Measurements from ENCODE around the gene PNKD.

The PNKD gene

DNA sequence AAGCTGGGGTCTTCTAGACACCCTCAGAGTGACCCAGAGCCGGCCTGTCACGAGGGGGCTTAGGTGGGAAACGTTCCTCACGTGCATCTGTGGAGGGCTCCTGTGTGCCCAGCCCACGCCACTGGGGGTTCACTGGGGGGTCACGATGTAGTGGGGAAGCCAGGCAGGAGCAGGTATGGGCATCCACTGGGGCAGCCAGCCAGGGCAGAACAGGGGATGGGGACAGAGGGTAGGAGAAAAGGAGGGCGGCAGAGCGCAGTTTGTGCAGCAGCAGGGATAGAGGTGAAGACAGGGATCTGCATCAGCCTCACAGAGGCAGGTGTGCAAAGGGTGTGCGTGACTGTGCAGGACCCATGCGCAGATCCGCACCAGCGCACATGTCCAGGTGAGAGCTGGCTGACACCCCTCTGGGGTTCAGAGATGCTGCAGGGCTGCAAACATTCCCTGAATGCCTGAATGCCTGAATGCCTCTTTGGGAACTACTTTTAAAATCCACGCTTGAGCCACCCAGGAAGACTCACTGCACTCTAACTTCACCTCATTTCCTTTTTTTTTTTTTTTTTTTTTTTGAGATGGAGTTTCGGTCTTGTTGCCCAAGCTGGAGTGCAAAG is 10.0 kb downstream of the PNKD start:
- H3K27me3 ChIP-seq (ENCODE audit: control insufficient read depth in 2 of 2, insufficient read depth in 2 of 2, low read length in 2 of 2) = no peaks in the 10 kb centered on the region
- peaks cover 23 to 24% of the 10 kb centered on the region in 2 donors for H3K4me1 ChIP-seq (ENCODE audit: control insufficient read depth in 2 of 2, insufficient read depth in 2 of 2, low read length in 2 of 2)
- no peaks in the 10 kb centered on the region for H3K9me3 ChIP-seq (ENCODE audit: control insufficient read depth in 2 of 2, low read length in 2 of 2)
- peaks cover 68 to 69% of the 10 kb centered on the region in 2 donors for H3K36me3 ChIP-seq (ENCODE audit: control insufficient read depth in 2 of 2, insufficient read depth in 2 of 2, low read length in 2 of 2)
- no peak overlapping the region for H3K27ac ChIP-seq (ENCODE audit: low read depth in 2 of 2, low read length in 2 of 2)
- H3K4me3 ChIP-seq (ENCODE audit: low read length in 2 of 2) = no peak overlapping the region
- no peak overlapping the region for H3K9ac ChIP-seq (ENCODE audit: low read depth in 1 of 2, low read length in 2 of 2)

DNA sequence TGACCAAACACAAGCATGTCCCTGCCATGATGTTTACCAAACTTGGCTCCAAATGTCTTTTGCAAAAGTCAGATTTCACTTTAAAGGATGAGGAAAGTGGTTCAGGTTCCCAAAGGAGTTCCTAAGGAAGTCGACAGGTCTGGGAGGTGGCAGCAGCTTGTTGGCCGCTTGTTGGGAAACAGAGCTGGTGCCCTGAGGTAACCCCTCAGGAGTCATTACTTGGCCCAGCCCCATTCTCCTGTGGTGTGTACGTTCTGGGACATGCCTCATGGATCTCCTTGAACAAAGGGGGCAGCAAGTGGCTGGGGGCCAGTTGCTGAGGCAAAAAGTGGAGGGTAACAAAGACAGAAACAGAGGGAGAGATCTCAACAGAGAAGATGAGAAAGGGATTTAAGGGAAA is 11.1 kb downstream of the PNKD start:
- Histone ChIP-seq H3K27ac (ENCODE audit: low read depth in 2 of 2, low read length in 2 of 2) (peak overlapping the region in 1 of 2 donors; percentile 64), H3K4me3 (ENCODE audit: low read length in 2 of 2) (no peak overlapping the region), H3K9me3 (ENCODE audit: control insufficient read depth in 2 of 2, low read length in 2 of 2) (no peaks in the 10 kb centered on the region), H3K9ac (ENCODE audit: low read depth in 1 of 2, low read length in 2 of 2) (no peak overlapping the region), H3K4me1 (ENCODE audit: control insufficient read depth in 2 of 2, insufficient read depth in 2 of 2, low read length in 2 of 2) (peaks cover 30 to 31% of the 10 kb centered on the region in 2 donors), H3K36me3 (ENCODE audit: control insufficient read depth in 2 of 2, insufficient read depth in 2 of 2, low read length in 2 of 2) (peaks cover 57 to 62% of the 10 kb centered on the region in 2 donors), H3K27me3 (ENCODE audit: control insufficient read depth in 2 of 2, insufficient read depth in 2 of 2, low read length in 2 of 2) (no peaks in the 10 kb centered on the region)

DNA sequence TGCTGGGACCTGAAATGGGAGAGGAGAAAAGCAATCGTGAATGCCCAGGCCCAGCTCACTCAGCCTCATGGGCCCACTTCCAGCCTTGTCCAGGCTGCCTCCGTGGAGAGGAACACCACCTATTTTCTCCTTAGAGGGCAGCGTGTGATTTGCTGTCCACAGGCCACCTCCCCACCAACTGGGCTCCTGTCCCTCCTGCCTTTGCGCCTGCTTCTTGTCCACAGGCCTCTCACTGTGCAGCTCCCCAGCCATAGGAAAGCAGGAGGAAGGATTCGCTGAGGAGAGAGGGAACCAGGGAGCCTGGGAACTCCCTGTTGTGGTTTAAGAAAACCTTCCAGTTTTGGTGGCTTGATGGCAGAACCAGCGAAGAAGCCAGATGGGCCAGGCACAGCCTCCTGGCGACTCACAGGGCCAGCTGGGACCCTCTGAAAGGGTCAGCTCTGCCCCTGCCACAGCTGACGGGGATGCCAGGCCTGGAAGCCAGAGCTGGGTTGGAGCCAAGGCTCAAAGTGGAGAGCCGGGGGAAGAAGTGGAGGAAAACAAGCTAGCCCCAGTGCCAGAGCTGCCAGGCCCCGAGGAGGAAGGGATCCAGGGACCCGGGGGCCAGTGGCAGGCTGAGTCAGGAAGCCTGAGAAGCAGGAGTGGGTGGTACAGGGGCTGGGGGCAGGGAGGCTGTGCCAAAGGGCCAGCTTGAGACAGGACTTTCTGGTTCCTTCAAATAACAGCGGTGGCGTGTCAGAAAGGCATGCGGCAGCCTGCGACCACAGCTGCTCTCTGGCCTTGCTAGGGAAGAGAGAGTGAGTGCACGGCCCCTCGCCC is 12.1 kb downstream of the PNKD start:
- H3K36me3 ChIP-seq (ENCODE audit: control insufficient read depth in 2 of 2, insufficient read depth in 2 of 2, low read length in 2 of 2) = peaks cover 48 to 53% of the 10 kb centered on the region in 2 donors

DNA sequence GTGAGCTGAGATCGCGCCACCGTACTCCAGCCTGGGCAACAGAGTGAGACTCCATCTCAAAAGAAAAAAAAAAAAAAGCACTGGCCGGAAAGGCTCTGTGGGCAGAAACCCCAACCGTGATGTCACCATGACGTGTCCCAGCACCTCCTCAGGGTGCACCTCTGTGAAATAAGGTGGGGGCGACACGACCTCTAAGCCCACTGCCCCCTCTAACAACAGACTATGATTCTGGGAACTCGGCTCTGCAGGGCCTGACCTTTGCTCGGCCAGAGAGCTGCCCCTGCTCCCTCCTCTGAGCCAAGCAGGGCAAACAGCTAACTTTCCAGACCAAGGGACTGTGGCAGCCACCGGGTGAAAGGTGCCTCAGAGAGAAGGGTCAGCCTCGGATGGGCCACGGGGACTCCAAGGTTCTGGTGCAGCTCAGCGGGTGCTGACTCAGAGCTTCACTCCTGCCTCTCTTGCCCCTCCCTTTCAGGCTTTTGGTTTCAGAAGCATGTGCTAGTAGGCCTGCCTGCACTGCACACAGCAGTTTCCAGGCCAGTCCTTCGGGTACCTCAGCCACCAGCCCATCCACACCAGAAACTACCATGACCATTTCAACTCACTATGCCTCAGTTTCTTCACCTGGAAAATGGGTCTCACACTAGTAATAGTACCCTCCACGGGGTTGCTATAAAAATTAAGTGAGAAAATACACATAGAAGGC is 13.9 kb downstream of the PNKD start:
- Histone ChIP-seq H3K9ac (ENCODE audit: low read depth in 1 of 2, low read length in 2 of 2) (peak overlapping the region; percentile 16 to 34), H3K9me3 (ENCODE audit: control insufficient read depth in 2 of 2, low read length in 2 of 2) (no peaks in the 10 kb centered on the region), H3K4me1 (ENCODE audit: control insufficient read depth in 2 of 2, insufficient read depth in 2 of 2, low read length in 2 of 2) (peaks cover 52 to 57% of the 10 kb centered on the region in 2 donors), H3K27ac (ENCODE audit: low read depth in 2 of 2, low read length in 2 of 2) (peak overlapping the region; percentile 50 to 76), H3K27me3 (ENCODE audit: control insufficient read depth in 2 of 2, insufficient read depth in 2 of 2, low read length in 2 of 2) (no peaks in the 10 kb centered on the region), H3K36me3 (ENCODE audit: control insufficient read depth in 2 of 2, insufficient read depth in 2 of 2, low read length in 2 of 2) (peaks cover 29 to 34% of the 10 kb centered on the region in 2 donors), H3K4me3 (ENCODE audit: low read length in 2 of 2) (peak overlapping the region in 1 of 2 donors; percentile 28)

More for the DNA sequence above, 12.1 kb downstream of the PNKD start:
- peak overlapping the region; percentile 3 to 19 for H3K9ac ChIP-seq (ENCODE audit: low read depth in 1 of 2, low read length in 2 of 2)
- no peak overlapping the region for H3K4me3 ChIP-seq (ENCODE audit: low read length in 2 of 2)
- H3K4me1 ChIP-seq (ENCODE audit: control insufficient read depth in 2 of 2, insufficient read depth in 2 of 2, low read length in 2 of 2) = peaks cover 38 to 40% of the 10 kb centered on the region in 2 donors
- peak overlapping the region; percentile 23 to 64 for H3K27ac ChIP-seq (ENCODE audit: low read depth in 2 of 2, low read length in 2 of 2)
- no peaks in the 10 kb centered on the region for H3K9me3 ChIP-seq (ENCODE audit: control insufficient read depth in 2 of 2, low read length in 2 of 2)
- H3K27me3 ChIP-seq (ENCODE audit: control insufficient read depth in 2 of 2, insufficient read depth in 2 of 2, low read length in 2 of 2) = no peaks in the 10 kb centered on the region

DNA sequence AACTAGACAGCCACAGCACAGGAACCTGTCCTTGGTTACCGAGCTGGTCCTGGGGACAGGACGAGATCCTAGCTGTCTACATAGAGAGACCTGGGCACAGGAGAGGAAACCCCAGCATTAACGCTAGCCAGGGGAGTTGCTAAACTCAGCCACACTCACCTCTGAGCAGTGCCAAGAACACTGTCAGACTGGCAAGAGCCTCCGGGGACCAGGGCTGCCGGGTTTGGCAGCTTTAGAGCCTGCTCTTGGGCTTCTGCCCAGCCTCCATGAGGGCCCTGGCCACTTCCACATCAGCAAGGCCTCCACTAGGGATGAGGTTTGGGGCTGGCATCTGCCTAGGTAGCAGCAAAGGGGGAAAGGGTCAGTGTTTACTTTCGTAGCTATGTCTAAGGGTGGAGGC is 15.3 kb downstream of the PNKD start:
- H3K9me3 ChIP-seq (ENCODE audit: control insufficient read depth in 2 of 2, low read length in 2 of 2) = no peaks in the 10 kb centered on the region
- no peaks in the 10 kb centered on the region for H3K27me3 ChIP-seq (ENCODE audit: control insufficient read depth in 2 of 2, insufficient read depth in 2 of 2, low read length in 2 of 2)
- peak overlapping the region; percentile 98 for H3K27ac ChIP-seq (ENCODE audit: low read depth in 2 of 2, low read length in 2 of 2)
- H3K4me1 ChIP-seq (ENCODE audit: control insufficient read depth in 2 of 2, insufficient read depth in 2 of 2, low read length in 2 of 2) = peaks cover 63 to 69% of the 10 kb centered on the region in 2 donors
- H3K36me3 ChIP-seq (ENCODE audit: control insufficient read depth in 2 of 2, insufficient read depth in 2 of 2, low read length in 2 of 2) = peaks cover 16 to 20% of the 10 kb centered on the region in 2 donors
- peak overlapping the region; percentile 17 to 72 for H3K4me3 ChIP-seq (ENCODE audit: low read length in 2 of 2)
- peak overlapping the region; percentile 82 to 87 for H3K9ac ChIP-seq (ENCODE audit: low read depth in 1 of 2, low read length in 2 of 2)

DNA sequence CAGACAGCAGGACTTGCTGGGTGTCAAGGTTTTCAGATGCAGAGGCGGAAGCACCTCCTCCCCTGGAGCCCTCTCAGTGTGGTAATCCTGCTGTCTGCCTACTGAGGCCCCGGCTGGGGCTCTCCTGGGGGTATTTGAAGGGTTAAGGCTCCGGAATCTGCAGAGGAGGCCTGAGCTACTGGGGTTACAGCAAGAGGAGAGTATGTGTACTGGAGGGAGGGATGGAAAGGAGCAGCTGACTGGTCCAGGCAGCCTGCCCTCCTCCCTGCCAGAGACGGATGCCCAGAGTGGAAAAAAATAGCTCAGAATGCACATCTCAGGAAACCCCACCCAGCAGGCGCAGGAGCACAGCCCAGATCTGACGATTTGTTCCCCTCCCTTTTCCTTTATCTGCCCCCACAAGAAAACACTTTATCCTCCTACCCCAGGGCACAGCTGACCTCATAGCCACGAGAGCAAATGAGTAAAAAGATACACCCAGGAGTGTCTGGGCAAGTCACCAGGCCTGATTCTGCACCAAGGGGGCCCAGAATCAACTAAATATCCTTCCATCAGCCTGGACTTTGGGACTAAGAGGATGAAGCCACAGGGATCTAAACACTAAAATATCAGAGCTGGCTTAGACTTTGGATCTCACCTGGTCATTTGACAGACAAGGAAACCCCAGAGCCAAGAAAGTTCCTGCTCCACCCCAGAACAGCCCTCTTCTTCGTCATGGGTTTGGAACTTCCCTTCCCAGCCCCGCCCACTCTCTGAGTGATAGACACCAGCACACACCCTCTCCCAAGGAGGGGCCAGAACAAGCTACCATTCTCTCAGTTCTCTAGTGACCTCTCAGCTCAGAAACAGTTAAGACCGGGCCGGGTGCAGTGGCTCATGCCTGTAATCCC is 16.5 kb downstream of the PNKD start:
- no peaks in the 10 kb centered on the region for H3K27me3 ChIP-seq (ENCODE audit: control insufficient read depth in 2 of 2, insufficient read depth in 2 of 2, low read length in 2 of 2)
- H3K4me3 ChIP-seq (ENCODE audit: low read length in 2 of 2) = peak overlapping the region; percentile 58 to 72
- H3K4me1 ChIP-seq (ENCODE audit: control insufficient read depth in 2 of 2, insufficient read depth in 2 of 2, low read length in 2 of 2) = peaks cover 74 to 79% of the 10 kb centered on the region in 2 donors
- H3K27ac ChIP-seq (ENCODE audit: low read depth in 2 of 2, low read length in 2 of 2) = peak overlapping the region; percentile 98
- H3K9ac ChIP-seq (ENCODE audit: low read depth in 1 of 2, low read length in 2 of 2) = peak overlapping the region; percentile 82 to 87
- peaks cover 9 to 12% of the 10 kb centered on the region in 2 donors for H3K36me3 ChIP-seq (ENCODE audit: control insufficient read depth in 2 of 2, insufficient read depth in 2 of 2, low read length in 2 of 2)
- no peaks in the 10 kb centered on the region for H3K9me3 ChIP-seq (ENCODE audit: control insufficient read depth in 2 of 2, low read length in 2 of 2)

DNA sequence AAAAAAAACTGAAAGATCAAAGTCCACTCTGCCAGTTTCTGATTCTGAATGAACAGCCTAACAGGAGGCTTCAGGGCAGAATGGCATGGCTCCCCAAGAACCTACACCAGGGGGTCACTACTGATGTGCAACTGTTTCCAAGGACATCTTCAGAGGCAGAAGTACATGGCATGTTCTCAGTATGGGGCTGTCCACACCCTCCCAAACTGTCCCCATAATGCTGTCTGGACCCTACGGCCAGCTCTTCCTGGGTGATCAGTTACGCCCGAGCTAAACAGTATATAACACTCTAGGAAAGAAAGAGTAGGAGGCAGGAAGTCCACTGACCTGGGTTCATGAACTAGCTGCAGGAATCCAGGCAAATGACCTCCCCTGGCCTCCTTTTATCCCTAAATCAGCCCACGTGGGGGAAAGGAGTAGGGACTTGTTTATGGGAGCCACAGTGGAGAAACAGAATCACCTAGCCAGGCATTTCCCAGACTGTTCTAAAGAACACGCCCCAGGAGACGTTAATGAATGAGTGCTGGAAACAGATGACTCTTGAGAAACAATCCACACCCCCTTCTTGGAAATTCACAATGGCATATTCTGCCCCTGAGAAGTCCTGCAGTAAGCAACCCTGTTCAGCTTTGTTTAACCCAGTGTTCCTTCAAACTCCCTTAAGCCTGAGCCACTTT is 19.5 kb downstream of the PNKD start:
- H3K9ac ChIP-seq (ENCODE audit: low read depth in 1 of 2, low read length in 2 of 2) = peak overlapping the region; percentile 89 to 97
- H3K4me3 ChIP-seq (ENCODE audit: low read length in 2 of 2) = peak overlapping the region; percentile 68 to 89
- peak overlapping the region; percentile 98 for H3K27ac ChIP-seq (ENCODE audit: low read depth in 2 of 2, low read length in 2 of 2)
- peaks cover 0 to 4% of the 10 kb centered on the region in 2 donors for H3K36me3 ChIP-seq (ENCODE audit: control insufficient read depth in 2 of 2, insufficient read depth in 2 of 2, low read length in 2 of 2)
- H3K9me3 ChIP-seq (ENCODE audit: control insufficient read depth in 2 of 2, low read length in 2 of 2) = no peaks in the 10 kb centered on the region
- peaks cover 78 to 88% of the 10 kb centered on the region in 2 donors for H3K4me1 ChIP-seq (ENCODE audit: control insufficient read depth in 2 of 2, insufficient read depth in 2 of 2, low read length in 2 of 2)
- H3K27me3 ChIP-seq (ENCODE audit: control insufficient read depth in 2 of 2, insufficient read depth in 2 of 2, low read length in 2 of 2) = no peaks in the 10 kb centered on the region

DNA sequence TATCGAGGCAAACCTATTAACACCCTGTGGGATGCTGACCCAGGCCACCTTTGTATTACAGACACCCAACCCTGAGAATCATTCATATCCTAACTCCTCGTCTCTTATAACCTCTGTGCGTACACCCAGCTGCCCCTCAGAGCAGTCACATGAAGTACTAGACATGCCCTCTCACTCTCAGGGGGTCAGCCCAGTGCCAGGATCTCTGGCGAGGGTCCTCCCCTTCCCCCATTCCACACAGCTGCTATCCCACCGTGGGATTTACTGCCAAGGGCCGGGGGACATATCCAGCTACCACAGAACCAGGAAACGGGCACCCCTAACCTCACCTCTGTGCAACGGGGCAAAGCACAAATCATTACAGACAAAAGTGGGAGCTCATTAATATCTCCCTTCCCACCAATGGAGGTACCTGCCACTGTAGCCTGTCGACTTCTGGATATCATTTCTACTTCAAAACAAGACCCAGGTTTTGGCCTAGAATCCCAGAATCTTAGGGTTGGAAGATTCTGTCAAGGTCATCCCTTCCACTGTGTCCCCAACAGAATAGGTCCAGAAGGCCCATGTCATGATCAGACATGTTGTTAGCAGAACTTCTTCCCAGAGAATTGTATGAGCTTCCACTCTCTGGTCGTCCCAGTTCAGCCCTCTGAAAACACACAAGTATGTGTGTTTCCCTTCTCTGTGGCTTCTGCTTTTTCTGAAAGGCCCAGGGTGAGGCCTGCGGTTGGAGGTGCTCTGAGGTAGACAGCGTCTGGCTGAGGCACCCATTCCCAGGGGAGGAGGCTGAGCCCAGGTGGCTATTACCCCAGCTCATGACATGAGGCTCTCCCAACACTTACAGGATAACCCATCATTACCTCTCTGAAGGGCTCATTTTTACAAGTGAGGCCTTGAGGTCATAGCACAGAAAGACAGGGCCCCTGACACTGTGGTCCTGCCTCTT is 20.3 kb downstream of the PNKD start:
- H3K36me3 ChIP-seq (ENCODE audit: control insufficient read depth in 2 of 2, insufficient read depth in 2 of 2, low read length in 2 of 2) = peaks cover 0 to 3% of the 10 kb centered on the region in 2 donors
- peak overlapping the region; percentile 68 to 89 for H3K4me3 ChIP-seq (ENCODE audit: low read length in 2 of 2)
- peak overlapping the region; percentile 98 for H3K27ac ChIP-seq (ENCODE audit: low read depth in 2 of 2, low read length in 2 of 2)
- peak overlapping the region; percentile 89 to 97 for H3K9ac ChIP-seq (ENCODE audit: low read depth in 1 of 2, low read length in 2 of 2)
- no peaks in the 10 kb centered on the region for H3K27me3 ChIP-seq (ENCODE audit: control insufficient read depth in 2 of 2, insufficient read depth in 2 of 2, low read length in 2 of 2)
- no peaks in the 10 kb centered on the region for H3K9me3 ChIP-seq (ENCODE audit: control insufficient read depth in 2 of 2, low read length in 2 of 2)
- H3K4me1 ChIP-seq (ENCODE audit: control insufficient read depth in 2 of 2, insufficient read depth in 2 of 2, low read length in 2 of 2) = peaks cover 75 to 88% of the 10 kb centered on the region in 2 donors

All from mucosa of rectum (tissue), 2 donors.